Activated CD4-positive, alpha-beta T cell treated with anti-CD3 and anti-CD28 coated beads for 24 hours (primary cell): ENCODE measurements around the gene AGT.
"Not testable (repeated sequence)": the region's sequence is repeated elsewhere in the genome, so short reads cannot be mapped to it uniquely, and the experiment has no call there.

Source experiments
- DNase-seq, 2 donors: peaks; one replicate each; pipeline ENCODE4 v3.0.0-alpha.2; 2020; ENCODE audit warnings: low read depth in 2 of 2

Gene AGT

DNA sequence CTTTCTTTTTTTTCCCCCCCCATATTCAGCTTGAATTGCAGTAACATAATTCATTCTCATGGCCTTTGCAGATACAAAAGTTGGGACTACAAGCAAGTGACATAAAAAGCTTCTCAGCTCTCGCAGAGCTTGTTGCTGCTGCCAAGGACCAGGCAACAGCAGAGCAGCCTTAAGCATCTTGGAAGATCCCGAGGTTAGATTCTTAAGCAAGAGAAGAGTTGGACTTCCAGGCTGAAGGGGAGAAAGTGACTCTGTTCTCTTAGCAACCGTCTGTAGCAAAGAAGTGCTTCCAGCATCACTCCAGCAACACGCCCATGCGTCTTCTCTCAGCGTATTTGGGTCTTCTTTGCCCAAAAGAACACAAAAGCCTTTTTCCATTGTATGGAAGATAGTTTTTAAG lies 20.7 kb downstream of the AGT start:
- no peak for DNase-seq

DNA sequence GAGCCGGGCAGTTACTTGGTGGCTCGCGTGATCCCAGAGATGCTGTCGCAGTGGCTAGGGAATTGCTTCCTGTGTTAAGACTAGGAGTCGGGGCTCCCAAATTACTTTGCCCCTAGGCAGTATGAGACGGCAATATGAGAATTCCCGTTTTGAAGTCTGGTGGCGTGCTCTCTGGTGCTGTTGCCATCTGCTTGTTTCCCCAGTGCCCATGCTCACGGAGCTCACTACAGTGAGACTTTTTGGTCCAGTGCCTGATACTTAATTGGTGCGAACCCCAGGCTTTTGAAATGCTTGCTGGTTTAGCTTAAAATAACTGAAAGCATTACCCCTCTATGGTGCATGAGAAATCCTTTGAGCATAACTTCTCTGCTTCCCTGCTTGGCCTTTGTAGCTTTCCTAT lies 22.3 kb downstream of the AGT start:
- no peak for DNase-seq

DNA sequence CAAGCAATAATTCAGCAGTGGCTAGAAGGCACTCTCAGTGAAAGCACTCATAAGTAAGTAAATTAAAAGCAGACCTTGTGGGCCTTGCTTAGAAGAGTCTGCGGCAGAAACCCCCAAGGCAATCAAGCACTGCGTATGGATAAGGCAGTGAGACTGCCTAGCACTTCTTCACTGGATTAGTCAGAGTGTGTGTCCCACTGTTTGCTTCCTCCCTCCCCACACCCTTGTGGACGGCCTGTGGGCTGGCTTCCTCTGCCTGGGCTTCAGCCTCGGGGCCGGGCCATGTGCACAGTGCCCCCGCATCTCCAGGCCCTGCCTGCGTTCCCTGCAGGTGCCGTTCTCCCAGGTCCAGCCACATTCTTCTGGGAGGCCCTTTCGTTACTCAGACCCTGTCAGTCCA lies 23.8 kb downstream of the AGT start:
- DNase-seq, result no peak

DNA sequence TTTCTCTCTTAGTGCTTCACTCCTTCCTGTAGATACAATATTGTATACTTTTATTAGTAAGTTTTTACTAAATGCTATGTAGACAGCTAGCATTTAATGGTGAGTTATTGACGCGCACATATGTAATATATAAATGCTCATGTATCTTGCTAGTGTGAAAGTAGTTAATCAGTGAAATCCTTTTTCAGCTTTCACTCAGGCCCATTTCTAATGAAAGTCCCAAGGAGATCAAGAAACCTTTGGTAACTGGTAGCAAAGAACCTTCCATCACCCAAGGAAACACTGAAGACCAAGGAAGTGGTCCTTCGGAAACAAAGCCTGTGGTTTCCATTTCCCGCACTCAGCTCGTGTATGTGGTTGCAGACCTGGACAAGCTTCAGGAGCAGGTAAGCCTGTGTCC lies 27.2 kb downstream of the AGT start:
- no peak for DNase-seq

DNA sequence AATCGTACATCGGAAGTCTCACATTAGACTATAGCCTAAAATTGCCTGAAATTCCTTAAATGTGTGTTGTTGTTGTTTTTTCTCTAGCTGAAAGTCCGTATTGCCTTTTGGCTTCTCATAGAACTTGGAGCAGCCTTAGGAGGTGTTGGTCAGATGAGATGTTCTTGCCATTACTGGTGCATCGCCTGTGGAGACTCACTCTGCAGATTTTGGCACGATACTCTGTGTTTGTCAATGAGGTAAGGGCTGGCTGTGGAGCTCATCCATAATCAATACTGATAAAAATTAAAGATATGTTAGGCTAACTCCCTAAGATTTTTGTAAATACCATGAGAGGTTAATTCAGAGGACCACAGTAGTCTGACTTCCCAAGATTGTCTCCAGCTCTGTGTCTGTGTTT lies 28.9 kb downstream of the AGT start:
- DNase-seq, result no peak

DNA sequence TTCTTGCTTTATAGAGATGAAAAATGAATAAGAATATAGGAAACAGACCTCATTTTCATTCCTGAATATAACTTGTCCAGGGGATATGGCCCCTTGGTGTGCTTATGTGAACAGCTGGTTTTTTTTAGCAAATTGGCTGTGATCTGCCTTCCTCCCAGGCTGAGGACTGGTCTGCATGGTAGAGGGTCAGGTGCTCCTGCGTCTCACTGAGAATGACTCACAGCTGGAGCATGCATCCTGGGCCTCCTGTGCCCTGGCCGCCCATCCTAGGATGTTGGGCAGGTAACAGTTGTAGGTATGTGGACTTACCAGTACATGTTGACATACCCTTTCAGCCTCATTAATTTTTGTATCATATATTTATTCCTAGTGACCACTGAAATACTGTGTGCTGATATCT lies 29.8 kb downstream of the AGT start:
- no peak for DNase-seq

DNA sequence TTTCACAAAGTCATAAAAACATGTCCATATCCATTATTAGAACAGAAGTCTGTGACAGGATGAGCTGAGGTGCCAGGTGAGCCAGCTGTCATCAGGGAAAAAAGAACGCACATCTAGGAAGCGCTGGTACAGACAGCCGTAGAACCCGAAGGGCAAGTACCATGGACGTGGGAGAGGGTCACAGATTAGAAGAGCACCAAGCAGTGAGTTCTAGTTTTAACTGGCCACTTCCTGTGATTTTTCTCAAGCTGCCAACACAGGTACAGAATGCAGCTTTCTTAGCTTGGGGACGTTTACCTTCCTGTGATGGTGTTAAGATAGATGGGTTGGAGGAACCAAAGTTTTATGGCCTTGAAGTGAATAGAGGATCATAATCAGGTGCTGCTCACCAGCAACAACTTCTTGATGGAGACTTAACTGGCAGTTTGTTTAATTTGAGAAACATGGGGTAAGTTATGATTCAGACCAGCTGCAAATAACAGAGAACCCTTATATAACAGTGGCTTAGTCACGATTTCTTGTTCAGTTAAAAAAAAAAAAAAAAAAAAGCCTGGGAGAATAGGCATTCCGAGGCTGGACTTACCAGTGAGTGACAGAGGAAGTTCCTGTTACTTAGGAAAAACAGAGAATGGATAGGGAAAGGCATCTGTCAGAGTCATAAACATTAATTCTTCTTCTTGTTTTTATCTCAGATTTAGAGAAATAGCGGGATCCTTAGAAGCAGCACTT lies 30.9 kb downstream of the AGT start:
- DNase-seq, result no peak

DNA sequence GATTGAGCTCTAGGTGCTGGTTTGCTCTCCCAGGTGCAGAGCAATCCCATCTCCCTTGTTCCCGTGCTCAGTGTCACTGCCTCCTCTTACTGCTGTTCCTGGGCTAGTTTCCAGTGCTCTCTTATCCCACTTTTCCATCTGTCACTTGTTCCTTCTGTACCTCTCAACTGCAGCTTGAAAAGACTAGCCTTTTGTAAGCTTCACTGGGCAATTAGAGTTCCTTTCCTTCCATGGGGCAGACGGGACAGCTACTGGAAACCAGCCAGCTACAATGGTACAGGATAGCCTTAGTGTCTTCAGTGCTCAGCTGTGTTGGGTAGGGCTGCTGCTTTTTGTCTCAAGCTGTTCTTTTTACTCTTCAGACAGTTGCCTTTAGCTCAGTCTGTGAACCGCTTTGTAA lies 31.6 kb downstream of the AGT start:
- no peak for DNase-seq

DNA sequence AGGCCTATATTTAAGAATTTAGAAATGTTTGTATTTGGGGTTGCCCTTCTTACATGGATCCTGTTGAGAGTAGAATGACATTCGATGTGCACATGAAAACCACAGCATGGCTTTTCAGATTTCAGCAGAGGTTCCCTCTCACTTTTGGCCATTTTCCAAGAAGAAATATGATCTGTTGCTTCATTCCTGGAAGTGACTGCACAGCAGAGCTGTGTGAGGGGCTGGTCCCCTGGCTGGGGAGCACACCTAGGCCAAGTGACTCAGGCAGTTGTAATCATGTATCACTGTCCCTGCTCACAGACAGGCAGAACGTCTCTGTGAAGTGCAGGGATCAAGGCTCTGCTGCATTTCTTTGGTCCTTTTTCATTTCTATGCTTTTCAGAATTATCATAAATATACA lies 32.3 kb downstream of the AGT start:
- DNase-seq, result no peak

DNA sequence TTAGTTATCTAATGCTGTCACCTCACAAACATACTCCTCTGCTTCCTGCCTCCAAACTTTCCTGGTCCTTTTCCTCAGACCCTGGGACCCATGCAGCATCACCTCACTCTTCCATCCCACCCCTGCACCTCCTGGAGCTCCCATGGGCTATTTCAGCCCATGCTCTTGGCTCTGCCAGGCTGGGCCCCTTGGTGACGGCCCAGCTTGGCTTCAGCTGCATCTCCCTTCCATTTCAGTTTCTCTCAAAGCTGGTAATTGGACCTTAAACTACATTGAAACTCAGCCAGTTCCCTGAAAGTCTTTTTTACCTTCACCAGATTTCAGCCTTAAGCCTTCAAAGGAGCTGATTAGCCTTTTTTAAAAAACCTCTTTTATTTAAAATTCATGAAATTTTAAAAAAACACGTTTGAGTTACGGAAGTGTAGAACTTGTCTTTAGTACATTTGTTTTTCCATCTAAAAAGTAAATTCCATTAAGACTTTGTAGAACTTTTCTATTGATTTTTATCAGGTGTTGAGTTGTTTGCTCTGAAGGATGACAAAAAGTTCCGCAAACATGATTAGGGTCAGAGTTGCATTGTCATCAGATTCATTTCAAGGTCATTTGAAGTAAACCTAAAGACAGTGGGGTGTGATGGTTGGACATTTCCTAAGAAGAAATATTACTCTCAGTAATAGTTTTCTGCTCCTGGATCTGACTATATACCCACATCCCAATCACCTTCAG lies 33.5 kb downstream of the AGT start:
- DNase-seq, result no peak

DNA sequence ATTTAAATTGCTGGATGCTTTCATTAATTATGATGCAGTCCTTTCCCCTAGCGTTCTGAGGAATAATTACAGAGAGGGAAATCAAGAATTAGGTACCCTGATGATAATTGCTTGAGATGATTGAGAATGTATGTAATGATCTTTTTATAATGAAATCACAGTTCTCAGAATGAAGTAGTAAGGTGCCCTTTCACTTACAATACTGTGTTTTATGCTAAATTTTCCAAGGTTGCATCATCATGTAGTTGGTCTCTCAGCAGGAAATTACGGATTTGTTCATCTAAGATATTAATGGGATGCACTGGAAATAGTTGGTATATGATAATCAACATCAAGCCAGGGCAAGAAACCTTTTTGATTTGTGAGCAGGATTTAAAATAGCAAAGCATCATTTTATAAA lies 34.1 kb downstream of the AGT start:
- no peak for DNase-seq

DNA sequence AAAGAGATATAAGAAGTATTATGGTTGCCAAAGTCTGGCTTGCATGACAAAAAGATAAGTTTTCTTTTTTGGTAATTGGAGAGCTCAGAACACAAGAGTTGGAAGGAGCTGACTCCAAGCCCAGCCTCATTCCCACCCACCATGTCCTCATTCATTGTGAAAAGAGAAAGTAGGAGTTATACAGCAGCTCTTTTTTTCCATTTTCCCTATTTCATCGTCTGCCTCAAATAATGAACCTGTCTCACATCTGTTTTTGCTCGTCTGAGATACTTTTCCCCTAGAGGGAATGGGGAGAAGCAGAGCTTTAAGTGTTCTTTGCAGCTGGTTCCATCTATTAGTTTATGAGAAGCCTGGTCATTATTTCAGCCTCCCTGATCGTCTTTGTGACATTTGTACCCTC lies 34.7 kb downstream of the AGT start:
- no peak for DNase-seq

DNA sequence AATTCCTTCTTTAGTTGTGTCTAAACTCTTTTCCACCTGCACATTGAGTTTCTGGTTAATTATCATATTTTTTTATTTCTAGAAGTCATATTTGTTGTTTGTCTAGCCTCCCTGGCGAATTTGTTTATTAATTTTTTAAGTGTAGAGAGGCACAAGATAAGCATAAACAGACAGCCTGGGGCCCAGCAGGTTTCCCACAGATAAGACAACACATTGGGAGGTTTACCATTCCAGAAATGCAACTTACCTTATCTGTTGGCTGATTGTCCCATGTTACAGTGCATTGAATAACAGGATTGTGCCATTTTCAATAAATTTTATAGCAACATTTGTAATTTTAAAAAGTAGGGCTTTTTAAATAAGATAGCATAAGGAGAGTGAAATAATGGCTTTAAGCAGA lies 36.7 kb downstream of the AGT start:
- DNase-seq, result no peak

DNA sequence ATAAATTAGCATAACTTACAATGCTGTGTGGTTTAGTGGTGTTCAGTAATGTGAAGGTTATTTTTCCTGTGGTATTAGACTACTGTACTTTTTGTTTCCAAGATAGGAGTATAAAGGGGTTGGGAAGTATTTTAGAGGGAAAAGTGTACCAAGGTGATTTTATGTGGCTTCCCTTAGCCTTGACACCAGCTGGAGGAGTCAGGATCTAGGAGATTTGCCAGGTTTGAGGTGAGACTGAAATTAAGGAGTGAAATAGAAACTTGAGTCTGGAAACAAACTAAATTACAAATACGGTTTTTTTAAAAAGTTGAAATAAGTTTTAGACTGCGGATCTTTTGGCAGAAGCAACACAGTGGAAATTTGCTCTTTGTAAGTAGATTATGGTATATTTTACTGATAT lies 39.3 kb downstream of the AGT start:
- DNase-seq, result no peak

DNA sequence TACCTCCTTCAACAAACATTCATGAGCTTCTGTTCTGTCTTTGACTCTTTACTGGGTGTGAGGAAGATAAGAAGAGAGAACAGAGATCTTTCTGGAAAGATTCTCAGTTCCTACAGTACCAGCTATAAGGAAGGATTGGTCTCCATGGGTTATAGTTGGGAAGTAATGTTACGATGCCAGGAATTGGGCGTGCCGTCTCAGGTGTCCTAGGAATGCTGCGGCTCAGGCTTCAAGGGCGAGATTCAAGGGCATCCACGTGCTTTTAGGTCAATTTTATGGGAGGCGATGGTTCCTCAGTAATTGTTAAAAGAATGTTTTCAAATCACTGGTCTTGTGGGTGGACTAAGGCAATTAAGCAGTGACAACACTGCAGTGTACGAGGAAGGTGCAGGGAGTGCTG lies 44.4 kb downstream of the AGT start:
- DNase-seq, result no peak

DNA sequence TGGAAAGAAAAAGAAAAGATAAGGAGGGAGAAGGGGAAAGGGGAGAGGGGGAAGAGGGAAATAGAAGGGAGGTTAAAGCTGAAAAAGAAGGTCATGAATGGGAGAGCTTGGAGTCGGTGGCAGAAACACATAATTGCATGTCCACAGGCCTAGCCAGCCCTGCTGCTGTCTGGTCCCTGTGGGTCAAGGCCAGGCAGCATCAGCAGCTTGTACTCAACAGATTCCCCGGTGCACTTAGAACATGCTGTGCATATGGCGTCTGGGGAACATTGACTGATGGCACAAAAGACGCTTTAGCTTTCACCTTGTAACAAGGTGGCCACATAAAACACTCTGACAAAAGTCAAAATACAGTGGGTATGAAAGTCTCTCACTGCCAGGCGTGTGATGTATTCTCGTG lies 45.7 kb downstream of the AGT start:
- DNase-seq, result no peak

DNA sequence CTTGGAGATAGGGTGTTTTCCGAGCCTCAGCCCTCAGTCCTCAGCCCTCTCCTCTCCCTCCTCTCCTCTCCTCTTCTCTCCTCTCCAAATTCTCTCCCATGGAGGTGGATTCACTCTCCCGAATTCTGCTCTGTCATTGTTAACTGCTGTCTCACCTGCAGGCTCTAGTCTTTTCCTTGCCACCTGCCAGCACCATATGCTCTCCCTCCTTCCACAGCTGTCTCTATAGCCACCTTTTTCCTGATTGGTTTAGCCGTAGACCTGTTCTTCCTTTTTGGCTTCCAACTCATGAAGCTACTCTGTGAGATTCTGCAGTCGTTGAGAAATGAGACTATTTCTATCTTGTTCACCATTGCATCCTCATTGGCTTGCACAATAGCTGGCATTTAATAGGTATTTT lies 51.9 kb downstream of the AGT start:
- DNase-seq, result no peak

DNA sequence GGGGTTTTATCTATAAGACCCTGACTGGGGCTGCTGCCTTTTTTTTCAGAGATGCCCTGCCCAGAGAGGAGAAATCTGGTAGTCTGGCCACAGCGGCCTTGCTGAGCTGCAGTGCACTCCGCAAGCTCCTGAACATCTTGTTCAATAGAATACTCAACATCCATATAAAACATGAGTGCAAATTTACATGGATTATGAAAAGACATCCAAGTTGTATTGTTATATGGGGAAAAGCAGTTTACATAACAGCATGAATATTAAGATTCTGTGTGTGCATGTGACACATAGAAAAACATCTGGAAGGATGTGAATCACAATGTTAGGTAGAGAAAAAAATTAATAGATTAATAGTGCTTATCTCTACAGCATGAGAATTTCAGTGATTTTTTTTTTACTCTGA lies 55.2 kb downstream of the AGT start:
- no peak for DNase-seq

DNA sequence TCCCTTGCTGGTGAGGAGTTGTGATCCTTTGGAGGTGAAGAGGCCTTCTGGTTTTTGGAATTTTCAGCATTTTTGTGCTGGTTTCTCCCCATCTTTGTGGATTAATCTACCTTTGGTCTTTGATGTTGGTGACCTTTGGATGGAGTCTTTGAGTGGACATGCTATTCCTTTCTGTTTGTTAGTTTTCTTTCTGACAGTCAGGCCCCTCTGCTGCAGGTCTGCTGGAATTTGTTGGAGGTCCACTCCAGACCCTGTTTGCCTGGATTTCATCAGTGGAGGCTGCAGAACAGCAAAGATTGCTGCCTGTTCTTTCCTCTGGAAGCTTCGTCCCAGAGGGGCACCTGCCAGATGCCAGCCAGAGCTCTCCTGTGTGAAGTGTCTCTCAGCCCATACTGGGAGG lies 55.8 kb downstream of the AGT start:
- not testable (repeated sequence) for DNase-seq

DNA sequence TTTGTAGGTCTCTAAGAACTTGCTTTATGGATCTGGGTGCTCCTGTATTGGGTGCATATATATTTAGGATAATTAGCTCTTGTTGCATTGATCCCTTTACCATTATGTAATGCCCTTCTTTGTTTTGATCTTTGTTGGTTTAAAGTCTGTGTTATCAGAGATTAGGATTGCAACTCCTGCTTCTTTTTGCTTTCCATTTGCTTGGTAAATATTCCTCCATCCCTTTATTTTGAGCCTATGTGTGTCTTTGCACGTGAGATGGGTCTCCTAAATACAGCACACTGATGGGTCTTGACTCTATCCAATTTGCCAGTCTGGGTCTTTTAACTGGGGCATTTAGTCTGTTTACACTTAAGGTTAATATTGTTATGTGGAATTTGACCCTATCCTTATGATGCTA lies 57.2 kb downstream of the AGT start:
- not testable (repeated sequence) for DNase-seq
